SK-N-SH treated with all-trans-retinoic acid at 6 μM for 48 hours (cell line): ENCODE results near the gene ACOT7.

Experiments
- ATAC-seq: fragments of 200-7000 bp; cut with Tn5 transposase; 3 replicates; pipeline ENCODE4 v1.9.1; 2020; ENCODE audit warnings: mild to moderate bottlenecking, moderate library complexity
- ARNTL ChIP-seq: fragments of 450-650 bp; formaldehyde crosslinking; IDR thresholded peaks from 2 replicates; pipeline ENCODE4 v1.5.0; 2020; ENCODE audit warnings: low read depth, mild to moderate bottlenecking, moderate library complexity, borderline replicate concordance
- BACH2 ChIP-seq: fragments of 250-450 bp; sonication (Bioruptor Pico); IDR thresholded peaks from 2 replicates; pipeline ENCODE4 v1.9.0; 2021; ENCODE audit warnings: mild to moderate bottlenecking, borderline replicate concordance
- CREB5 ChIP-seq: fragments of 250-450 bp; sonication (Bioruptor Pico); IDR thresholded peaks from 2 replicates; pipeline ENCODE4 v1.5.1; 2020; ENCODE audit warnings: low read depth, mild to moderate bottlenecking, moderate library complexity
- CSDC2 ChIP-seq: fragments of 250-450 bp; sonication (Bioruptor Pico); IDR thresholded peaks from 2 replicates; pipeline ENCODE4 v1.5.0; 2020; ENCODE audit warnings: mild to moderate bottlenecking, moderate library complexity
- ESRRG ChIP-seq: fragments of 250-450 bp; sonication (Bioruptor Pico); IDR thresholded peaks from 2 replicates; pipeline ENCODE4 v1.6.1; 2021; ENCODE audit warnings: mild to moderate bottlenecking
- GLIS3 ChIP-seq: fragments of 250-450 bp; sonication (Bioruptor Pico); IDR thresholded peaks from 2 replicates; pipeline ENCODE4 v1.5.0; 2020; ENCODE audit warnings: mild to moderate bottlenecking, moderate library complexity
- ISL1 ChIP-seq: fragments of 250-450 bp; sonication (Bioruptor Pico); IDR thresholded peaks from 2 replicates; pipeline ENCODE4 v2.1.2; 2022; ENCODE audit warnings: mild to moderate bottlenecking, moderate library complexity
- OSR1 ChIP-seq: fragments of 250-450 bp; sonication (Bioruptor Pico); IDR thresholded peaks from 2 replicates; pipeline ENCODE4 v1.8.0; 2022; ENCODE audit warnings: moderate library complexity, mild to moderate bottlenecking, inconsistent platforms
- POU6F1 ChIP-seq: fragments of 250-450 bp; sonication (Bioruptor Pico); IDR thresholded peaks from 2 replicates; pipeline ENCODE4 v1.8.0; 2021; ENCODE audit warnings: low read depth, mild to moderate bottlenecking, moderate library complexity, borderline replicate concordance
- PPARA ChIP-seq: fragments of 250-450 bp; sonication (Bioruptor Pico); IDR thresholded peaks from 2 replicates; pipeline ENCODE4 v1.5.0; 2020; ENCODE audit warnings: mild to moderate bottlenecking, borderline replicate concordance
- RARB ChIP-seq: fragments of 250-450 bp; sonication (Bioruptor Pico); IDR thresholded peaks from 2 replicates; pipeline ENCODE4 v1.8.0; 2021; ENCODE audit warnings: mild to moderate bottlenecking, moderate library complexity
- SNAI2 ChIP-seq: fragments of 250-450 bp; sonication (Bioruptor Pico); IDR thresholded peaks from 2 replicates; pipeline ENCODE4 v1.5.0; 2020; ENCODE audit warnings: mild to moderate bottlenecking, moderate library complexity
- TCF4 ChIP-seq: fragments of 250-450 bp; sonication (Bioruptor Pico); IDR thresholded peaks from 2 replicates; pipeline ENCODE4 v1.8.0; 2021; ENCODE audit warnings: mild to moderate bottlenecking, moderate library complexity, borderline replicate concordance
- TOX ChIP-seq: fragments of 250-450 bp; sonication (Bioruptor Pico); IDR thresholded peaks from 2 replicates; pipeline ENCODE4 v1.8.0; 2021; ENCODE audit warnings: mild to moderate bottlenecking, moderate library complexity, borderline replicate concordance
- ZC3H10 ChIP-seq: fragments of 250-450 bp; sonication (Bioruptor Pico); IDR thresholded peaks from 2 replicates; pipeline ENCODE4 v1.5.1; 2021; ENCODE audit warnings: mild to moderate bottlenecking, moderate library complexity
- ZFP3 ChIP-seq: fragments of 250-450 bp; sonication (Bioruptor Pico); IDR thresholded peaks from 2 replicates; pipeline ENCODE4 v1.5.0; 2020; ENCODE audit warnings: mild to moderate bottlenecking, moderate library complexity
- TF ChIP-seq, protein P1 (sequence below): fragments of 250-450 bp; sonication (Bioruptor Pico); IDR thresholded peaks from 2 replicates; pipeline ENCODE4 v1.5.1; 2021; ENCODE audit warnings: mild to moderate bottlenecking, moderate library complexity
- TF ChIP-seq, protein P2 (sequence below): fragments of 250-450 bp; sonication (Bioruptor Pico); IDR thresholded peaks from 2 replicates; pipeline ENCODE4 v1.8.0; 2020; ENCODE audit warnings: mild to moderate bottlenecking, moderate library complexity, borderline replicate concordance
- TF ChIP-seq, protein P3 (sequence below): fragments of 250-450 bp; sonication (Bioruptor Pico); IDR thresholded peaks from 2 replicates; pipeline ENCODE4 v1.5.0; 2020; ENCODE audit warnings: mild to moderate bottlenecking, moderate library complexity

ACOT7 gene

DNA sequence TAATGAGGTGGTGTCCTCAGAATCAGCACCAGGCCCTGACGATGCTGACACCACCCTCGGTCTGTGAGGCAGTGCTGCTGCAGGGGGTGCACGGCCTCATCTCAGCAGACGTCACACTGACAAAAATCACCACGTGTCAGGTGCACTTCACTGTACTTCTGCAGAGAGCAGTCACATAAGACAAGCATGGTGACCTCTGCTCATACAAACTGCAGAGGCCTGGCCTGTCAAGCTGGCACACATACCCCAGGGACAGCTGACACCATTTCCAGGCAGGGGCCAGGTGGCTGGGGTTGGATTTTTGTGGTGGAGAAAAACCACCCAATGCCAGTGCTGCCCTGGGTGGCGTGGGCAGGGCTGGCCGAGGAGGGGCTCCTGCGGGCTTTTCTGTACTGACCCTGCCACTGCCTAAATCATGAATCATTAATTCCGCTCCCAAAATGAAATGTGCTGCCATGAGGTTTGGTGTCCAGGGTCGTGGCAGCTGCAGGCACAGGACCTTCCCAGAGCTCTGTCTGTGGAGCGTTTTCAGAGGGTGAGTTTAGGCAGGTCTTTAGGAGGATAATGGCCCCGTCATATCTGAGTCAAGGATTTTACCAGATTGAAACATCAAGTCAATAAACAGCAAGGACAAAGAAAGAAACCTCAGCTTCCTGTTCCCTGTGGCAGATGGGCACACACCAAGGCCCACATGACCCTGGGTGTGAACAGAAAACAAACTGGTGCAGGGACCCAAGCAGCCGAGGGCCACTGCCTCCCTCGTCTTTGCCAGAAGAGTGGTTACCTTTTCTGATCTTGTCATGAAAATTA, 99.3 kb downstream of the ACOT7 start (continued):
- TF ChIP-seq, protein P1, sequence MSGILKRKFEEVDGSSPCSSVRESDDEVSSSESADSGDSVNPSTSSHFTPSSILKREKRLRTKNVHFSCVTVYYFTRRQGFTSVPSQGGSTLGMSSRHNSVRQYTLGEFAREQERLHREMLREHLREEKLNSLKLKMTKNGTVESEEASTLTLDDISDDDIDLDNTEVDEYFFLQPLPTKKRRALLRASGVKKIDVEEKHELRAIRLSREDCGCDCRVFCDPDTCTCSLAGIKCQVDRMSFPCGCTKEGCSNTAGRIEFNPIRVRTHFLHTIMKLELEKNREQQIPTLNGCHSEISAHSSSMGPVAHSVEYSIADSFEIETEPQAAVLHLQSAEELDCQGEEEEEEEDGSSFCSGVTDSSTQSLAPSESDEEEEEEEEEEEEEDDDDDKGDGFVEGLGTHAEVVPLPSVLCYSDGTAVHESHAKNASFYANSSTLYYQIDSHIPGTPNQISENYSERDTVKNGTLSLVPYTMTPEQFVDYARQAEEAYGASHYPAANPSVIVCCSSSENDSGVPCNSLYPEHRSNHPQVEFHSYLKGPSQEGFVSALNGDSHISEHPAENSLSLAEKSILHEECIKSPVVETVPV, result no peak

- TF ChIP-seq PPARA (CRISPR knock-in tag), result no peak
- no peak for TF ChIP-seq ESRRG
- TF ChIP-seq ZC3H10 (CRISPR knock-in tag), result no peak
- TF ChIP-seq POU6F1 (CRISPR knock-in tag), result no peak
- TF ChIP-seq BACH2 (CRISPR knock-in tag), result no peak
- TF ChIP-seq RARB (CRISPR knock-in tag), result no peak
- no peak for ATAC-seq
Observed at GRCh38 chr1:6292102-6292501, 101.5 kb downstream of the ACOT7 start.

DNA sequence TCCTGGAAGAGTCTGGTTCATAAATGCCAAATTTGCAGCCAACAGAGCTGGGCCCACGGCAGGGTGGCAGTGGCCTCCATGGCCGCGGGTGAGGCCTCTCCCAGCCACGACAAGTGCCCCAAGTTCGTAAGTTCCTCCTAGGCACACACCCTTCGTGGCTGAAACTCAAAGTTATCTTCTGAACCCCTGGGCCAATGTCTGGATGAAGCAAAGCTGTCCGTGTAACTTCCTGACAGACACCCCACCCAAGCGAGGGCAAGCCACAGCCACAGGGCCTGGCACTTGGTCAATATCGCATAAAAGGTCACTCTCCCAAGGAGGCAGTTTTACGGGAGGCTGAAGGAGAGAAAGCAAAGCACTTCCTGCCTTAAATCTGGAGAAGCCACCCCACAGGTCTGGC, 104.9 kb downstream of the ACOT7 start:
- no peak for ATAC-seq
- TF ChIP-seq TCF4 (CRISPR knock-in tag), result no peak

DNA sequence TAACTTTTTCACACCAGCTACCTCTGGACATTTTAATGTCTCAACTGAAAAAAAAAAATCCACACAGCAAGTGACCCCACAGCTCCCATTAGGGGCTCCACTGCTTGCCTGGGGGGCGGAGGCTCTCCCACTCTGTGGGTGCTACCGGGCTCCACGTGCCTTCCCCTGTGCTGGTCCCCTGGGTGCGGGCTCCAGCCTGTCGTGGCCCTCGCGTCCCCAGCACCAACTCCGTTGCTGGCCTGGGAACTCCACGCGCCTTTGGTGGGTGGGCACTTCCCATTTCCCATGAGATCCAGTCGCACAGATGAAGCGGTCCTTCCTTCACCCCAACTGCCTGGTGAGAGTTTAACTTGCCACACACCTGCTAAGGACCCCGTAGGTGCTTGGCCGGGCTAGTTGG, 105.5 kb downstream of the ACOT7 start:
- TF ChIP-seq TOX (CRISPR knock-in tag), result no peak
- TF ChIP-seq ESRRG, result no peak
- TF ChIP-seq TCF4 (CRISPR knock-in tag), result no peak
- TF ChIP-seq GLIS3 (CRISPR knock-in tag), result no peak
- TF ChIP-seq, protein P2, sequence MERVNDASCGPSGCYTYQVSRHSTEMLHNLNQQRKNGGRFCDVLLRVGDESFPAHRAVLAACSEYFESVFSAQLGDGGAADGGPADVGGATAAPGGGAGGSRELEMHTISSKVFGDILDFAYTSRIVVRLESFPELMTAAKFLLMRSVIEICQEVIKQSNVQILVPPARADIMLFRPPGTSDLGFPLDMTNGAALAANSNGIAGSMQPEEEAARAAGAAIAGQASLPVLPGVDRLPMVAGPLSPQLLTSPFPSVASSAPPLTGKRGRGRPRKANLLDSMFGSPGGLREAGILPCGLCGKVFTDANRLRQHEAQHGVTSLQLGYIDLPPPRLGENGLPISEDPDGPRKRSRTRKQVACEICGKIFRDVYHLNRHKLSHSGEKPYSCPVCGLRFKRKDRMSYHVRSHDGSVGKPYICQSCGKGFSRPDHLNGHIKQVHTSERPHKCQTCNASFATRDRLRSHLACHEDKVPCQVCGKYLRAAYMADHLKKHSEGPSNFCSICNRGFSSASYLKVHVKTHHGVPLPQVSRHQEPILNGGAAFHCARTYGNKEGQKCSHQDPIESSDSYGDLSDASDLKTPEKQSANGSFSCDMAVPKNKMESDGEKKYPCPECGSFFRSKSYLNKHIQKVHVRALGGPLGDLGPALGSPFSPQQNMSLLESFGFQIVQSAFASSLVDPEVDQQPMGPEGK (CRISPR knock-in tag), result no peak
- TF ChIP-seq ZC3H10 (CRISPR knock-in tag), result no peak
- no peak for TF ChIP-seq CSDC2
- TF ChIP-seq PPARA (CRISPR knock-in tag), result no peak
- no peak for TF ChIP-seq ZFP3 (CRISPR knock-in tag)
- TF ChIP-seq ARNTL (CRISPR knock-in tag), result no peak
- TF ChIP-seq CREB5, result no peak
- TF ChIP-seq BACH2 (CRISPR knock-in tag), result no peak
- no peak for TF ChIP-seq ISL1 (CRISPR knock-in tag)
- TF ChIP-seq OSR1 (CRISPR knock-in tag), result no peak
- no peak for ATAC-seq

- no peak for ATAC-seq
- TF ChIP-seq, protein P3, sequence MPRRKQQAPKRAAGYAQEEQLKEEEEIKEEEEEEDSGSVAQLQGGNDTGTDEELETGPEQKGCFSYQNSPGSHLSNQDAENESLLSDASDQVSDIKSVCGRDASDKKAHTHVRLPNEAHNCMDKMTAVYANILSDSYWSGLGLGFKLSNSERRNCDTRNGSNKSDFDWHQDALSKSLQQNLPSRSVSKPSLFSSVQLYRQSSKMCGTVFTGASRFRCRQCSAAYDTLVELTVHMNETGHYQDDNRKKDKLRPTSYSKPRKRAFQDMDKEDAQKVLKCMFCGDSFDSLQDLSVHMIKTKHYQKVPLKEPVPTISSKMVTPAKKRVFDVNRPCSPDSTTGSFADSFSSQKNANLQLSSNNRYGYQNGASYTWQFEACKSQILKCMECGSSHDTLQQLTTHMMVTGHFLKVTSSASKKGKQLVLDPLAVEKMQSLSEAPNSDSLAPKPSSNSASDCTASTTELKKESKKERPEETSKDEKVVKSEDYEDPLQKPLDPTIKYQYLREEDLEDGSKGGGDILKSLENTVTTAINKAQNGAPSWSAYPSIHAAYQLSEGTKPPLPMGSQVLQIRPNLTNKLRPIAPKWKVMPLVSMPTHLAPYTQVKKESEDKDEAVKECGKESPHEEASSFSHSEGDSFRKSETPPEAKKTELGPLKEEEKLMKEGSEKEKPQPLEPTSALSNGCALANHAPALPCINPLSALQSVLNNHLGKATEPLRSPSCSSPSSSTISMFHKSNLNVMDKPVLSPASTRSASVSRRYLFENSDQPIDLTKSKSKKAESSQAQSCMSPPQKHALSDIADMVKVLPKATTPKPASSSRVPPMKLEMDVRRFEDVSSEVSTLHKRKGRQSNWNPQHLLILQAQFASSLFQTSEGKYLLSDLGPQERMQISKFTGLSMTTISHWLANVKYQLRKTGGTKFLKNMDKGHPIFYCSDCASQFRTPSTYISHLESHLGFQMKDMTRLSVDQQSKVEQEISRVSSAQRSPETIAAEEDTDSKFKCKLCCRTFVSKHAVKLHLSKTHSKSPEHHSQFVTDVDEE, result no peak
- TF ChIP-seq GLIS3 (CRISPR knock-in tag) (no peak), TOX (CRISPR knock-in tag) (no peak), OSR1 (CRISPR knock-in tag) (no peak), CSDC2 (no peak), SNAI2 (no peak), ESRRG (no peak), ZC3H10 (CRISPR knock-in tag) (no peak)
- TF ChIP-seq, protein P2 (CRISPR knock-in tag), result no peak
- TF ChIP-seq, protein P1, result no peak
Observed at GRCh38 chr1:6287431-6287886, 106.1 kb downstream of the ACOT7 start.
